IMR-90 (cell line): ENCODE data around the gene DLGAP3. TPM values are rescaled to one million over a fixed set of nuclear protein-coding genes. Genes with fewer than 3 reads are reported as not detected.
"Not testable (repeated sequence)": the region's sequence is repeated elsewhere in the genome, so short reads cannot be mapped to it uniquely, and the experiment has no call there.

Experiments used
- ATAC-seq: fragments of 200-7000 bp; cut with Tn5 transposase; 2 replicates; pipeline ENCODE4 v1.9.1; 2020; ENCODE audit warnings: low read depth, mild to moderate bottlenecking, moderate library complexity
- BruUV-seq: library from RNA; stranded (reverse); fragments of 400-500 nt; replicated peaks from 2 replicates; lab custom pipeline; 2021; lab: Mats Ljungman, UMichigan
- CTCF ChIA-PET: fragments of 300-600 bp; formaldehyde crosslinking; extraction: SDS; loops from one replicate; lab custom pipeline; 2021; ENCODE audit warnings: antibody characterized with exemption; lab: Yijun Ruan, JAX
- POLR2A ChIA-PET: fragments of 300-600 bp; sonication (Branson Sonifier 250); formaldehyde crosslinking; loops from one replicate; lab custom pipeline; 2022; ENCODE audit warnings: antibody characterized with exemption; ENCODE audit not compliant: unreplicated experiment; lab: Charles Lee
- DNase-seq: peaks from one replicate; pipeline ENCODE4 v3.0.0; 2013
- H2AFZ ChIP-seq: replicated peaks from 2 replicates; pipeline ENCODE3; 2013; ENCODE audit warnings: low read length, mild to moderate bottlenecking; ENCODE audit not compliant: poor library complexity
- H2AK5ac ChIP-seq: 2 replicates; pipeline ENCODE4 v1.6.1; 2013; ENCODE audit warnings: low read depth, low read length, inconsistent platforms
- H2AK9ac ChIP-seq: replicated peaks from 2 replicates; pipeline ENCODE3; 2013; ENCODE audit warnings: mild to moderate bottlenecking, low read depth, low read length, moderate library complexity; ENCODE audit not compliant: poor library complexity
- H2BK120ac ChIP-seq: 2 replicates; pipeline ENCODE4 v1.6.1; 2013; ENCODE audit warnings: low read depth, low read length, inconsistent platforms
- H2BK15ac ChIP-seq: 3 replicates; pipeline ENCODE4 v1.6.1; 2013; ENCODE audit warnings: low read depth, low read length, inconsistent platforms
- H2BK20ac ChIP-seq: 2 replicates; pipeline ENCODE4 v1.6.1; 2013; ENCODE audit warnings: low read depth, mild to moderate bottlenecking, inconsistent platforms, low read length, moderate library complexity
- H2BK5ac ChIP-seq: 2 replicates; pipeline ENCODE4 v1.6.1; 2013; ENCODE audit warnings: mild to moderate bottlenecking, low read depth, low read length, inconsistent platforms; ENCODE audit not compliant: poor library complexity, severe bottlenecking
- H3K14ac ChIP-seq: replicated peaks from 2 replicates; pipeline ENCODE4 v1.6.1; 2013; ENCODE audit warnings: low read depth, low read length, inconsistent platforms
- H3K18ac ChIP-seq: 2 replicates; pipeline ENCODE4 v1.6.1; 2013; ENCODE audit warnings: low read depth, low read length, control low read depth
- H3K23ac ChIP-seq: 2 replicates; pipeline ENCODE4 v1.6.1; 2013; ENCODE audit warnings: low read depth, low read length, inconsistent platforms
- H3K27ac ChIP-seq: 2 replicates; pipeline ENCODE4 v1.5.1; 2013; ENCODE audit warnings: mild to moderate bottlenecking, control low read depth, low read length; ENCODE audit not compliant: insufficient read depth
- H3K27me3 ChIP-seq: 2 replicates; pipeline ENCODE4 v1.6.1; 2013; ENCODE audit warnings: low read length; ENCODE audit not compliant: control insufficient read depth, insufficient read depth
- H3K36me3 ChIP-seq: 2 replicates; pipeline ENCODE4 v1.6.1; 2013; ENCODE audit warnings: low read length, mixed read lengths; ENCODE audit not compliant: control insufficient read depth, insufficient read depth
- H3K4ac ChIP-seq: 2 replicates; pipeline ENCODE4 v1.6.1; 2013; ENCODE audit warnings: low read depth, low read length, inconsistent platforms
- H3K4me1 ChIP-seq: 2 replicates; pipeline ENCODE4 v1.6.1; 2013; ENCODE audit warnings: low read length, mixed read lengths; ENCODE audit not compliant: control insufficient read depth, insufficient read depth
- H3K4me2 ChIP-seq: 2 replicates; pipeline ENCODE4 v1.6.1; 2013; ENCODE audit warnings: low read depth, mild to moderate bottlenecking, control low read depth, low read length, moderate library complexity
- H3K4me3 ChIP-seq: 2 replicates; pipeline ENCODE4 v1.5.1; 2013; ENCODE audit warnings: low read depth, mild to moderate bottlenecking, control low read depth, low read length, moderate library complexity; ENCODE audit not compliant: insufficient read depth
- H3K56ac ChIP-seq: 2 replicates; pipeline ENCODE4 v1.6.1; 2013; ENCODE audit warnings: low read length, inconsistent platforms; ENCODE audit not compliant: insufficient read depth; ENCODE audit errors: extremely low read depth
- H3K79me1 ChIP-seq, 2 experiments: 2 replicates each; pipeline ENCODE4 v1.6.1; 2013; ENCODE audit warnings: low read length in 2 of 2, inconsistent platforms in 1 of 2, low read depth in 1 of 2
- H3K9ac ChIP-seq: 2 replicates; pipeline ENCODE4 v1.6.1; 2013; ENCODE audit warnings: low read depth, low read length, control low read depth
- H3K9me1 ChIP-seq: 2 replicates; pipeline ENCODE4 v1.6.1; 2013; ENCODE audit warnings: low read length, inconsistent platforms; ENCODE audit not compliant: insufficient read depth
- H3K9me3 ChIP-seq: 2 replicates; pipeline ENCODE4 v1.6.1; 2013; ENCODE audit warnings: low read length; ENCODE audit not compliant: control insufficient read depth, insufficient read depth
- H4K20me1 ChIP-seq: 2 replicates; pipeline ENCODE4 v1.6.1; 2013; ENCODE audit warnings: low read length, inconsistent platforms; ENCODE audit not compliant: insufficient read depth
- H4K5ac ChIP-seq: 2 replicates; pipeline ENCODE4 v1.6.1; 2013; ENCODE audit warnings: mild to moderate bottlenecking, low read depth, low read length, control low read depth
- H4K8ac ChIP-seq, 2 experiments: 2 replicates each; pipeline ENCODE4 v1.6.1; 2013; ENCODE audit warnings: low read depth in 2 of 2, low read length in 2 of 2, control low read depth in 1 of 2, inconsistent platforms in 1 of 2
- H4K91ac ChIP-seq: 2 replicates; pipeline ENCODE4 v1.6.1; 2013; ENCODE audit warnings: low read depth, low read length, inconsistent platforms; ENCODE audit not compliant: insufficient read depth
- WGBS, 2 experiments: methylation state at CpG; one replicate each; pipeline versions ENCODE4 v1.1.5 to v1.1.7; 2013; ENCODE audit warnings: missing lambda C conversion rate in 2 of 2; ENCODE audit not compliant: insufficient read length in 1 of 2; ENCODE audit errors: extremely low coverage in 2 of 2; 5-methylcytosine and 5-hydroxymethylcytosine counted together
- dilution Hi-C: fragments of 300-500 bp; cut with HindIII; formaldehyde crosslinking; loops from one replicate; pipeline ENCODE4 v1.14.3; 2018; ENCODE audit warnings: low sequenced_read_pairs; ENCODE audit not compliant: unreplicated experiment
- in situ Hi-C: fragments of 300-500 bp; cut with MboI; formaldehyde crosslinking; loops from 3 replicates; pipeline ENCODE4 v1.14.3; 2019; ENCODE audit warnings: low sequenced_read_pairs, inconsistent platforms, mixed read lengths
- intact Hi-C: fragments of 100-400 bp; cut with micrococcal nuclease; formaldehyde crosslinking; loops from 2 replicates; pipeline ENCODE4 v1.10.0; 2022
- polyA plus RNA-seq, 3 experiments: library from polyadenylated mRNA; depleted of rRNA; stranded (reverse); fragments of >200 nt; gene quantifications; 2 replicates each; pipeline ENCODE4 v1.2.3, GENCODE V29; 2012; ENCODE audit warnings: low replicate concordance in 1 of 3
- total RNA-seq: library from RNA; depleted of rRNA; stranded (reverse); fragments of >200 nt; gene quantifications from 2 replicates; pipeline ENCODE4 v1.2.3, GENCODE V29; 2012

DLGAP3 gene
- total and polyA plus RNA-seq, 2 of the 4 experiments (the other 2 are of a cell fraction), result 0.02 TPM; not detected in 1

DNA sequence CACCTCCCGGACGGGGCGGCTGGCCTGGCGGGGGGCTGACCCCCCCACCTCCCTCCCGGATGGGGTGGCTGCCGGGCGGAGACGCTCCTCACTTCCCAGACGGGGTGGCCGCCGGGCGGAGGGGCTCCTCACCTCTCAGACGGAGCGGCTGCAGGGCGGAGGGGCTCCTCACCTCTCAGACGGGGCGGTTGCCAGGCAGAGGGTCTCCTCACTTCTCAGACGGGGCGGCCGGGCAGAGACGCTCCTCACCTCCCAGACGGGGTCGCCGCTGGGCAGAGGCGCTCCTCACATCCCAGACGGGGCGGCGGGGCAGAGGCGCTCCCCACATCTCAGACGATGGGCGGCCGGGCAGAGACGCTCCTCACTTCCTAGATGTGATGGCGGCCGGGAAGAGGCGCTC, 38.2 kb upstream of the DLGAP3 start:
- H3K23ac ChIP-seq, H4K5ac ChIP-seq, H3K4me3 ChIP-seq, H2BK120ac ChIP-seq, H3K9me3 ChIP-seq, H2AFZ ChIP-seq, H3K18ac ChIP-seq, H3K4ac ChIP-seq, intact Hi-C loops, BruUV-seq, CTCF ChIA-PET, H4K8ac ChIP-seq, H2BK20ac ChIP-seq, H3K4me2 ChIP-seq, H4K20me1 ChIP-seq, DNase-seq, H3K56ac ChIP-seq, H2BK15ac ChIP-seq, H3K27me3 ChIP-seq, ATAC-seq, H3K79me1 ChIP-seq, H3K36me3 ChIP-seq, H3K4me1 ChIP-seq, H3K9ac ChIP-seq, H4K91ac ChIP-seq, H3K9me1 ChIP-seq, POLR2A ChIA-PET, H2BK5ac ChIP-seq, H2AK9ac ChIP-seq, H3K14ac ChIP-seq, H2AK5ac ChIP-seq, H3K27ac ChIP-seq, in situ Hi-C loops, dilution Hi-C loops: not testable (repeated sequence)
- no CpG with 5 or more reads among the region's 36 CpGs for WGBS, 2 experiments
